Chondrocyte (in vitro differentiated cells): ENCODE data around the gene RUVBL2. TPM values are rescaled to one million over a fixed set of nuclear protein-coding genes. Genes with fewer than 3 reads are reported as not detected.
"Not testable (repeated sequence)": the region's sequence is repeated elsewhere in the genome, so short reads cannot be mapped to it uniquely, and the experiment has no call there.

ENCODE experiments used
- DNase-seq: peaks from one replicate; pipeline ENCODE4 v3.0.0; 2021; ENCODE audit warnings: mixed read lengths, low spot score
- H3K27ac Mint-ChIP-seq: one replicate; pipeline ENCODE4 v1.8.0; 2021; ENCODE audit warnings: mild to moderate bottlenecking, moderate library complexity, mixed read lengths; ENCODE audit not compliant: unreplicated experiment
- H3K27me3 Mint-ChIP-seq: 2 replicates; pipeline ENCODE4 v1.8.0; 2021; ENCODE audit warnings: low read depth, mixed read lengths
- H3K36me3 Mint-ChIP-seq: 2 replicates; pipeline ENCODE4 v1.8.0; 2021; ENCODE audit warnings: low read depth, mixed read lengths
- H3K4me1 Mint-ChIP-seq: 2 replicates; pipeline ENCODE4 v1.8.0; 2021; ENCODE audit warnings: low read depth, mild to moderate bottlenecking, mixed read lengths
- H3K4me3 Mint-ChIP-seq: one replicate; pipeline ENCODE4 v1.8.0; 2021; ENCODE audit warnings: mild to moderate bottlenecking, moderate library complexity, mixed read lengths; ENCODE audit not compliant: unreplicated experiment
- H3K9me3 Mint-ChIP-seq: 2 replicates; pipeline ENCODE4 v1.8.0; 2021; ENCODE audit warnings: low read depth, mixed read lengths
- CTCF ChIP-seq: fragments of 200-600 bp; sonication (generic); IDR thresholded peaks from 2 replicates; pipeline ENCODE4 v1.5.0; 2021; ENCODE audit warnings: antibody characterized with exemption, mild to moderate bottlenecking, moderate library complexity
- total RNA-seq: library from RNA; stranded (reverse); gene quantifications from 3 replicates; pipeline ENCODE4 v1.2.1, GENCODE V29; 2021

The RUVBL2 gene
- total RNA-seq, 1 donor from 2014 or later = 45.3 TPM

DNA sequence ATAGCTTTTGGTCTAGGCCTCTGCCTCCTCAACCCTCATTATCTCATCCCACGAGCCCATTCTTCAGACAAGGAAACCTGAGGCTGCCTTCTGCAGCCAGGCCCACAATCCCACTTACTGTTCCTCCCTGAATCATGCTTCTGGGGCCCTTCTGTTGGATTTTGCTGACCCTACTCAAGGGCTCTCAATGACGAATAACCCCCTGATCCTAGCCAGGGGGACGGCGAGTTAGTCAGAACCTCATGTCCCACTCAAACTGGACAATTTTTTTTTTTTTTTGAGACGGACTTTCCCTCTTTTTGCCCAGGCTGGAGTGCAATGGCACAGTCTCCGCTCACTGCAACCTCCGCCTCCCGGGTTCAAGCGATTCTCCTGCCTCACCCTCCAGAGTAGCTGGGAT lies 28.4 kb downstream of the RUVBL2 start:
- no peak for DNase-seq
- no peaks in the 10 kb centered on the region for H3K9me3 Mint-ChIP-seq
- H3K27me3 Mint-ChIP-seq = peaks cover 4% of the 10 kb centered on the region
- H3K4me3 Mint-ChIP-seq = no peak overlapping the region
- H3K4me1 Mint-ChIP-seq = peaks cover 17% of the 10 kb centered on the region
- no peak for TF ChIP-seq CTCF
- no peak overlapping the region for H3K27ac Mint-ChIP-seq
- H3K36me3 Mint-ChIP-seq = no peaks in the 10 kb centered on the region

- DNase-seq, H3K9me3 Mint-ChIP-seq, H3K27ac Mint-ChIP-seq, H3K4me3 Mint-ChIP-seq, H3K27me3 Mint-ChIP-seq, H3K36me3 Mint-ChIP-seq: not testable (repeated sequence)
- peaks cover 14% of the 10 kb centered on the region for H3K4me1 Mint-ChIP-seq
These were observed 30.5 kb downstream of the RUVBL2 start, which contains the start of gene CGB3 for GRCh38 chr19:49024233-49024632. TSS of gene CGB3 (minus strand) at chr19:49024333. CDS start at chr19:49023971, 362 bp downstream.

DNA sequence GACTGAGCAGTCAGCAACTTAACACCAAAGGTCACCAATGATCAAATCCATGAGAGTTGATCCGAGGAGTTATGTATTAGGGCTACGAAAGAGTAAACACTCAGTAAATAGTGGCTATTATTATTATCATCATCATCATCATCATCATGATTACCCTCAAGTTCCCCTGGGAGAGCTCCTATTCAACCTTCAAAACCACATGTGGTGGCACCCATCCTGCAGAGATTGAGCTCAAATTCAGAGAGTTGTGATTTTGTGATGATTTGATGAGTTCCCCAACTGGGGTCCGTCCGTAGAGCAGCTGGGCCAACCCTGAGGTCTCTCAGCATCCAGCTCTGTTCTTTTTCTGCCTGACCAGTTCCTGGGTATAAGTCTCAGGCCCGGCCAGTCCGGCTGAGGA lies 31.4 kb downstream of the RUVBL2 start:
- DNase-seq, H3K36me3 Mint-ChIP-seq, H3K4me3 Mint-ChIP-seq, H3K27ac Mint-ChIP-seq, H3K9me3 Mint-ChIP-seq, H3K27me3 Mint-ChIP-seq: not testable (repeated sequence)
- peaks cover 19% of the 10 kb centered on the region for H3K4me1 Mint-ChIP-seq

DNA sequence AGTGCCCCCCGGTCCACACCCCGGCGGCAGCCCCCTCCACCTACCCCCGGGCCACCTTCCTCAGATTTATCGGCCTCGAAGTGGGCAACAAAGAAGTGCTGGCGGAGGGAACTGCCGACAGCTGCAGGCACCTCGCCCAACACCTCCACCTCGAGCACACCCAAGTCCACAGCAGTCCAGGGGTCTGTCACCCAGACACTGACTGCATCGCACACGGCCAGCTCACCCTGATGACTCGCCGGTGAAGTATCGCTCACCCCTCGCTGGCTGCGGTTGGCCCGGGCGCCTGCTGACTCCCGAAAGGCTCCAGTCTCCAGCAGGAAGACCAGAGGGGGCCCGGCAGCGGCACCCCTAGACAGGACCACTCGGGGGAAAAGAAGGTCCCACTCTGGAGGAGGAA lies 31.9 kb downstream of the RUVBL2 start:
- H3K27ac Mint-ChIP-seq, H3K27me3 Mint-ChIP-seq, H3K4me3 Mint-ChIP-seq, DNase-seq, H3K36me3 Mint-ChIP-seq, H3K9me3 Mint-ChIP-seq: not testable (repeated sequence)
- H3K4me1 Mint-ChIP-seq = peaks cover 19% of the 10 kb centered on the region

DNA sequence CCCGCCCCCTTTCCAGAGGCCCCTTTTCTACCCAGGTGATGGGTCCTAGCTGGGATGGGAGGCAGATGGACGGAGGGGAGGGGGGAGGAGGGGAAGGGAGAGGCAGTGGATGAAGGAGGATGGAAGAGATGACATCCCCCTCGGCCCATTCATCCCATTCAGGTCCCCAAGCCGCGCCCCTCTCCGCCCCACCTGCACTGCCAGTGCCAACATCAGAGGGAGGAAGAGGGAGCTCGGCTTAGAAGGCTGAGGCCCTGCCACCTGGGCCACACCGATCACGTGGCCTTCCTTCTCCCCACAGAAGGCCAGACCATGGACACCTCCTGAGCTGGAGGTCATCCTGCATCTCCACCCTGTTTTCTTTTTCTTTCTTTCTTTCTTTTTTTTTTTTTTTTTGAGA lies 35.0 kb downstream of the RUVBL2 start:
- H3K4me1 Mint-ChIP-seq = peaks cover 14% of the 10 kb centered on the region
- H3K27ac Mint-ChIP-seq, H3K36me3 Mint-ChIP-seq, H3K27me3 Mint-ChIP-seq, H3K4me3 Mint-ChIP-seq, H3K9me3 Mint-ChIP-seq, DNase-seq: not testable (repeated sequence)

DNA sequence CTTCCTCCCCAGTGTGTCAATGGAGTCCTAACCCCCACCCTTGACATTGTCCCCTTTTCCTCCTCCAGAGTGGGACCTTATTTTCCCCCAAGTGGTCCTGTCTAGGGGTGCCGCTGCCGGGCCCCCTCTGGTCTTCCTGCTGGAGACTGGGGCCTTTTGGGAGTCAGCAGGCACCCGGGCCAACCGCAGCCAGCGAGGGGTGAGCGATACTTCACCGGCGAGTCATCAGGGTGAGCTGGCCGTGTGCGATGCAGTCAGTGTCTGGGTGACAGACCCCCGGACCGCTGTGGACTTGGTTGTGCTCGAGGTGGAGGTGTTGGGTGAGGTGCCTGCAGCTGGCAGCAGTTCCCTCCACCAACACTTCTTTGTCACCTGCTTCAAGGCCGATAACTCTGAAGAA lies 36.1 kb downstream of the RUVBL2 start:
- DNase-seq, H3K27me3 Mint-ChIP-seq, H3K4me3 Mint-ChIP-seq, H3K36me3 Mint-ChIP-seq, H3K9me3 Mint-ChIP-seq: not testable (repeated sequence)
- H3K4me1 Mint-ChIP-seq = peaks cover 14% of the 10 kb centered on the region
- peak overlapping the region; percentile 57 for H3K27ac Mint-ChIP-seq

DNA sequence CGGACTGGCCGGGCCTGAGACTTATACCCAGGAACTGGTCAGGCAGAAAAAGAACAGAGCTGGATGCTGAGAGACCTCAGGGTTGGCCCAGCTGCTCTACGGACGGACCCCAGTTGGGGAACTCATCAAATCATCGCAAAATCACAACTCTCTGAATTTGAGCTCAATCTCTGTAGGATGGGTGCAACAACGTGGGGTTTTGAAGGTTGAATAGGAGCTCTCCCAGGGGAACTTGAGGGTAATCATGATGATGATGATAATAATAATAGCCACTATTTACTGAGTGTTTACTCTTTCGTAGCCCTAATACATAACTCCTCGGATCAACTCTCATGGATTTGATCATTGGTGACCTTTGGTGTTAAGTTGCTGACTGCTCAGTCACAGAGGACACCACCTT lies 36.6 kb downstream of the RUVBL2 start:
- not testable (repeated sequence) for H3K4me3 Mint-ChIP-seq, H3K9me3 Mint-ChIP-seq, DNase-seq, H3K27ac Mint-ChIP-seq, H3K27me3 Mint-ChIP-seq, H3K36me3 Mint-ChIP-seq
- H3K4me1 Mint-ChIP-seq = peaks cover 11% of the 10 kb centered on the region

GRCh38 chr19:49031642-49032301 lies 38.1 kb downstream of the RUVBL2 start, which contains the start of gene CGB2:
TSS of gene CGB2 (plus strand) at chr19:49031890. CDS start at chr19:49032096, 206 bp downstream.
- not testable (repeated sequence) for DNase-seq, H3K27me3 Mint-ChIP-seq, H3K36me3 Mint-ChIP-seq, H3K9me3 Mint-ChIP-seq, H3K4me1 Mint-ChIP-seq, H3K4me3 Mint-ChIP-seq, H3K27ac Mint-ChIP-seq
- TF ChIP-seq CTCF = peak; percentile 68
